Measurements from ENCODE around the gene MYMK.

The MYMK gene

DNA sequence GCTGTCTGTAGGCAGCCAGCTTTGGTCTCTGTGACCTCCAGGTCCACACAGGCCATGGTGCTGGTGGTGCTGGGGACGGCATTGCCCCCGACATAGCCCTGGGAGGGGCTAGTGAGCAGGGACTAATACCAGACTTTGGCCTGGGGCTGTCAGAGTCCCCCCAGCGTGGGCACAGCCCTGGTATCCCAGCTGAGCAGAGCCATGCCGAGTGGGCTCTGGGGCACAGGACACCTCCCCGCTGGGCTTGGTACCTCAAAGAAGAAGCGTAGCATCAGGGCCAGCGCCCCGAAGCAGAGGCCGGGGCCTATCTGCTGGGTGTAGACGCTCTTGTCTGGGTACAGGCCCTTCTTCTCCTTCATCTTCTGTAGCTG is 9.5 kb downstream of the MYMK start:
- Histone ChIP-seq H3K79me2 (ENCODE audit: control insufficient read depth, low read length) (no peaks in the 10 kb centered on the region), H4K20me1 (ENCODE audit: control insufficient read depth, insufficient read depth, low read depth, low read length) (no peaks in the 10 kb centered on the region), H3K27ac (ENCODE audit: low read depth, low read length) (no peak overlapping the region), H3K4me1 (ENCODE audit: control insufficient read depth, low read length) (no peaks in the 10 kb centered on the region), H3K4me2 (ENCODE audit: low read length) (no peak overlapping the region), H3K9me2 (replicated peaks; ENCODE audit: control insufficient read depth, low read length) (no peaks in the 10 kb centered on the region), H3K27me3 (ENCODE audit: control insufficient read depth, low read length) (no peaks in the 10 kb centered on the region), H3K9me3 (ENCODE audit: control insufficient read depth, insufficient read depth, low read length) (peaks cover 12% of the 10 kb centered on the region; the same call in 1 of the 2 replicates), H3F3A (ENCODE audit: control insufficient read depth, insufficient read depth) (0 out of 2 replicates have a peak, but pooled peaks cover 5% of the 10 kb centered on the region), H3K4me3 (ENCODE audit: low read length) (no peak overlapping the region), H3K36me3 (ENCODE audit: control insufficient read depth, low read length) (no peaks in the 10 kb centered on the region)
- TF ChIP-seq, protein P1, sequence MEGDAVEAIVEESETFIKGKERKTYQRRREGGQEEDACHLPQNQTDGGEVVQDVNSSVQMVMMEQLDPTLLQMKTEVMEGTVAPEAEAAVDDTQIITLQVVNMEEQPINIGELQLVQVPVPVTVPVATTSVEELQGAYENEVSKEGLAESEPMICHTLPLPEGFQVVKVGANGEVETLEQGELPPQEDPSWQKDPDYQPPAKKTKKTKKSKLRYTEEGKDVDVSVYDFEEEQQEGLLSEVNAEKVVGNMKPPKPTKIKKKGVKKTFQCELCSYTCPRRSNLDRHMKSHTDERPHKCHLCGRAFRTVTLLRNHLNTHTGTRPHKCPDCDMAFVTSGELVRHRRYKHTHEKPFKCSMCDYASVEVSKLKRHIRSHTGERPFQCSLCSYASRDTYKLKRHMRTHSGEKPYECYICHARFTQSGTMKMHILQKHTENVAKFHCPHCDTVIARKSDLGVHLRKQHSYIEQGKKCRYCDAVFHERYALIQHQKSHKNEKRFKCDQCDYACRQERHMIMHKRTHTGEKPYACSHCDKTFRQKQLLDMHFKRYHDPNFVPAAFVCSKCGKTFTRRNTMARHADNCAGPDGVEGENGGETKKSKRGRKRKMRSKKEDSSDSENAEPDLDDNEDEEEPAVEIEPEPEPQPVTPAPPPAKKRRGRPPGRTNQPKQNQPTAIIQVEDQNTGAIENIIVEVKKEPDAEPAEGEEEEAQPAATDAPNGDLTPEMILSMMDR (IDR thresholded peaks at IDR 0.05; ENCODE audit: low read depth, low read length, poor library complexity, severe bottlenecking), result no peak
- no peak for TF ChIP-seq EZH2phosphoT487 (IDR thresholded peaks at IDR 0.05; ENCODE audit: borderline replicate concordance, low read length)

DNA sequence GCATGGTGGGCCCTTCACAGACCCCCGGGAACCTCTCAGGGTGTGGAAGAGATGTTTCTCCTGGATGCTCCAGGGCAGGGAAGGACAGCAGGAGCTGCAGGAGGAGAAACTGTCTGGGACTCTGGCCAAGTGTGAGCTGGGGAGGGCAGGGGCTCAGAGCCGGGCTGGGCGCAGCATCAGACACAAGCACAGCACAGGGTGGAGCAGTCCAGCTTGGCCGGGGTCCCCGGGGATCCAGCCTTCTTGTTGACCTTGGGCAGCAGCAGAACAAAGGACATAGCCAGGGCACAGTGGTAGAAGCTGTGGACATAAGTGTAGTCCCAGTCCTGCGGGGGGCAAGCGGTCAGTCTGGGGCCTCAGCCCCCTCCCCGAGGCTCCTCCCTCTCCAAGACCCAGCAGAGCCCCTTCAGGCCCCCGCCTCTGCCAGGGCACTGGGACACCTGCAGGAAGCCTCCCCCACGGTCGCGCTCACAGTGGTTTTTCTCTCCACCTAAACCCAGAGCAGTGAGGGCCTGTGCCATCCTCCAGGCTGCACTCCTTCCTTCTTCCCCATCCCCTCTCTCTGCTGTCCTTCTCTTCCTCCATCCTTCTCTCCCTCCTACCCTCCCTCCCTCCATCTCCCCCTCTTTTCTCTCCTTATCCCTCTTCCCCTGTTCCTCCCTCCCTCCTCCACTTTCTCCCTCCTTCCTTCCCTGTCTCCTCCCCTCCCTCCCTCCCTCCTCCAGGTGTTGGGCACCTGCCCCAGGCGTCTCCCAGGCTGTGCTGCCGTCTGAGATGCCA is 10.1 kb downstream of the MYMK start:
- Histone ChIP-seq H3K79me2 (ENCODE audit: control insufficient read depth, low read length) (no peaks in the 10 kb centered on the region), H3F3A (ENCODE audit: control insufficient read depth, insufficient read depth) (0 out of 2 replicates have a peak, but pooled peaks cover 5% of the 10 kb centered on the region), H3K9me2 (replicated peaks; ENCODE audit: control insufficient read depth, low read length) (no peaks in the 10 kb centered on the region), H3K36me3 (ENCODE audit: control insufficient read depth, low read length) (no peaks in the 10 kb centered on the region), H3K4me3 (ENCODE audit: low read length) (no peak overlapping the region), H4K20me1 (ENCODE audit: control insufficient read depth, insufficient read depth, low read depth, low read length) (no peaks in the 10 kb centered on the region), H3K4me2 (ENCODE audit: low read length) (no peak overlapping the region), H3K27me3 (ENCODE audit: control insufficient read depth, low read length) (no peaks in the 10 kb centered on the region), H3K4me1 (ENCODE audit: control insufficient read depth, low read length) (no peaks in the 10 kb centered on the region), H3K27ac (ENCODE audit: low read depth, low read length) (no peak overlapping the region), H3K9me3 (ENCODE audit: control insufficient read depth, insufficient read depth, low read length) (peaks cover 12% of the 10 kb centered on the region; the same call in 1 of the 2 replicates)
- TF ChIP-seq, protein P1 (IDR thresholded peaks at IDR 0.05; ENCODE audit: low read depth, low read length, poor library complexity, severe bottlenecking), result no peak
- TF ChIP-seq EZH2phosphoT487 (IDR thresholded peaks at IDR 0.05; ENCODE audit: borderline replicate concordance, low read length), result no peak

DNA sequence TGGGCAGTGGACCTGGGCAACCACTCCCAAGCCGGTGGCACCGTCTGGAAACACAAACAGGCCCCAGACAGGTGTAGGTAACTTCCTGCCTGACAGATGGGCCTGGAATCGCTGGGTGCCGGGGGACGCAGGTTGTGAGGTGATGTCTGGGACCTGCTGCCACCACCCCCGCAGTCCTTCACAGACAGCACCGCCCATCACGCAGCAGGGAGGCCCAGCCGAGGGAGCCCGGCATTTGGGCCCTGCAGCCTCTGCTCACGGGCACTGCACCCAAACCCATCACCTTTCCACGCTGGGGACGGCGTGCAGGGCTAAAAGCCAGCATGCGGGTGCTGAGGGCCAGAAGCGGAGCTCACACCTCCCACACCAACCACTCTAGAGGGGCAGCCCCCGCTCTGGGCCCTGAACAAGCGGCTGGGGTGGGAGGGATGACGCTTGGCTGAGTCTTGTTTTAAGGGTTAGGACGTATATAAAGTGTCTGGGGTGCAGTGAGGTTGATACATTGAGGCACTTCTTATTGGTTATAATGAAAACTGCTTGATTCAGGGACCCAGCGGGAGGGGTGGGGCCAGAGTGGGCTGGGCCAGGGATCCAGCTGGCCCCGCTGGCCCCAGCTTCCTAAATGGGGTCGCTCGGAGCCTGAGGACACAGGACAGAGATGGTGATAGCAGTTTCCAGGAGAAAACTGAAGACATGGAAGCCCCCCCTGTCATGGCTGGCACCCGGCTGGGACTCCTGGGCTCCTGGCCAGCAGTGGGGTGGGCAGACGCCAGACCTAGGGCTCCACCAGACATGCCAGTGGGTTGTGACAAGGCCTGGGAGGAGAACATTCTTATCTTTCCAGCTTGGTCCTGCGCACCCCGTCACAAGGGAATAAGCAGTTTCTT is 11.3 kb downstream of the MYMK start:
- Histone ChIP-seq H4K20me1 (ENCODE audit: control insufficient read depth, insufficient read depth, low read depth, low read length) (no peaks in the 10 kb centered on the region), H3K9me2 (replicated peaks; ENCODE audit: control insufficient read depth, low read length) (no peaks in the 10 kb centered on the region), H3K27ac (ENCODE audit: low read depth, low read length) (no peak overlapping the region), H3F3A (ENCODE audit: control insufficient read depth, insufficient read depth) (0 out of 2 replicates have a peak, but pooled peaks cover 5% of the 10 kb centered on the region), H3K9me3 (ENCODE audit: control insufficient read depth, insufficient read depth, low read length) (peaks cover 12% of the 10 kb centered on the region; the same call in 1 of the 2 replicates), H3K79me2 (ENCODE audit: control insufficient read depth, low read length) (no peaks in the 10 kb centered on the region), H3K36me3 (ENCODE audit: control insufficient read depth, low read length) (no peaks in the 10 kb centered on the region), H3K4me1 (ENCODE audit: control insufficient read depth, low read length) (no peaks in the 10 kb centered on the region), H3K4me3 (ENCODE audit: low read length) (no peak overlapping the region), H3K4me2 (ENCODE audit: low read length) (no peak overlapping the region), H3K27me3 (ENCODE audit: control insufficient read depth, low read length) (no peaks in the 10 kb centered on the region)
- TF ChIP-seq EZH2phosphoT487 (IDR thresholded peaks at IDR 0.05; ENCODE audit: borderline replicate concordance, low read length), result no peak
- TF ChIP-seq, protein P1 (IDR thresholded peaks at IDR 0.05; ENCODE audit: low read depth, low read length, poor library complexity, severe bottlenecking), result no peak

Measured in DOHH2 (cell line).